ENCODE data around the gene PEX6. TPM values are rescaled to one million over a fixed set of nuclear protein-coding genes. Genes with fewer than 3 reads are reported as not detected.

The PEX6 gene
- total and polyA plus RNA-seq, 2 of the 13 experiments (the other 11 are each of a cell fraction or from before 2014, with no cell fraction given): 5.1 to 6.7 TPM

DNA sequence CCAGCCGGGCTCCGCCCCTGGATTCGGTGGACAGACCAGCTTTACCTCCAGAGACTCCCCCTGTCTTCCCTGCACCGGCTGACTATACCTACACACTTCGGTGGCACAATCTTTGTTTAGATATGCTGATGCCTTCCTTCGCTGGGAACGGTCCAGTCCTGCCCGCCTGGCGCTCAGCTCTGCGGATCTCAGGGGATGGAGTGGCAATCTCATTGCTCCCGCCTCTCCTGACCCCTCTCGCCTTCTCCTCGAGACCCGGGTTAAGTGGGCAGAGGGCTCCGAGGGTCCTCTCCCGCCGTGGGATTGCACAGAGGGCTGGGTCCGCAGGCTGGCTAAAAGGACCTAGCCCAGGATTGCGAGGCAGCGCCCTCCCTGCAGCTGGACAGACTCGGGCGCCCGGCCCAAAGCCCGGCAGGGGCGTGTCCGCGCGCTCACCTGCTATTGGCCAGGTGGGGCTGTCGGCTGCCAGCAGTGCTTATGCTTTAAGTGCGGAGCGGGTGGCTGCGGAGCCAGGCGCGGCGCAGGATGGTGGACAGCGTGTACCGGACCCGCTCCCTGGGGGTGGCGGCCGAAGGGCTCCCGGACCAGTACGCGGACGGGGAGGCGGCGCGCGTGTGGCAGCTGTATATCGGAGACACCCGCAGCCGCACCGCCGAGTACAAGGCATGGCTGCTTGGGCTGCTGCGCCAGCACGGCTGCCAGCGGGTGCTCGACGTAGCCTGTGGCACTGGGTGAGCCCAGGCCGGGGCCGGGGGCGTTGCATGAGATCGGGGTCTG, 18.6 kb downstream of the PEX6 start, which contains the start of gene GNMT (continued):
- TF ChIP-seq, protein P1, sequence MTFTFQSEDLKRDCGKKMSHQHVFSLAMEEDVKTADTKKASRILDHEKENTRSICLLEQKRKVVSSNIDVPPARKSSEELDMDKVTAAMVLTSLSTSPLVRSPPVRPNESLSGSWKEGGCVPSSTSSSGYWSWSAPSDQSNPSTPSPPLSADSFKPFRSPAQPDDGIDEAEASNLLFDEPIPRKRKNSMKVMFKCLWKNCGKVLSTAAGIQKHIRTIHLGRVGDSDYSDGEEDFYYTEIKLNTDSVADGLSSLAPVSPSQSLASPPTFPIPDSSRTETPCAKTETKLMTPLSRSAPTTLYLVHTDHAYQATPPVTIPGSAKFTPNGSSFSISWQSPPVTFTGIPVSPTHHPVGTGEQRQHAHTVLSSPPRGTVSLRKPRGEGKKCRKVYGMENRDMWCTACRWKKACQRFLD (CRISPR knock-in tag; IDR thresholded peaks at IDR 0.05; ENCODE audit: borderline replicate concordance): peak; percentile 87; the same call in 1 of the 2 replicates
- peak; percentile 84; the same call in 1 of the 2 replicates for TF ChIP-seq ZNF556 (CRISPR knock-in tag; IDR thresholded peaks at IDR 0.05; ENCODE audit: borderline replicate concordance)
- TF ChIP-seq TBP (CRISPR knock-in tag; IDR thresholded peaks at IDR 0.05): no peak
- TF ChIP-seq ZNF3 (CRISPR knock-in tag; IDR thresholded peaks at IDR 0.05): no peak
- TF ChIP-seq MIER2 (CRISPR knock-in tag; IDR thresholded peaks at IDR 0.05): no peak
- peak; percentile 27; the same call in 1 of the 2 replicates for TF ChIP-seq ZNF34 (CRISPR knock-in tag; IDR thresholded peaks at IDR 0.05; ENCODE audit: borderline replicate concordance)
- TF ChIP-seq ZNF567 (CRISPR knock-in tag; IDR thresholded peaks at IDR 0.05; ENCODE audit: borderline replicate concordance): peak; percentile 55; the same call in 1 of the 2 replicates
- TF ChIP-seq ZBTB1 (CRISPR knock-in tag; IDR thresholded peaks at IDR 0.05; ENCODE audit: borderline replicate concordance): no peak
- TF ChIP-seq, protein P2, sequence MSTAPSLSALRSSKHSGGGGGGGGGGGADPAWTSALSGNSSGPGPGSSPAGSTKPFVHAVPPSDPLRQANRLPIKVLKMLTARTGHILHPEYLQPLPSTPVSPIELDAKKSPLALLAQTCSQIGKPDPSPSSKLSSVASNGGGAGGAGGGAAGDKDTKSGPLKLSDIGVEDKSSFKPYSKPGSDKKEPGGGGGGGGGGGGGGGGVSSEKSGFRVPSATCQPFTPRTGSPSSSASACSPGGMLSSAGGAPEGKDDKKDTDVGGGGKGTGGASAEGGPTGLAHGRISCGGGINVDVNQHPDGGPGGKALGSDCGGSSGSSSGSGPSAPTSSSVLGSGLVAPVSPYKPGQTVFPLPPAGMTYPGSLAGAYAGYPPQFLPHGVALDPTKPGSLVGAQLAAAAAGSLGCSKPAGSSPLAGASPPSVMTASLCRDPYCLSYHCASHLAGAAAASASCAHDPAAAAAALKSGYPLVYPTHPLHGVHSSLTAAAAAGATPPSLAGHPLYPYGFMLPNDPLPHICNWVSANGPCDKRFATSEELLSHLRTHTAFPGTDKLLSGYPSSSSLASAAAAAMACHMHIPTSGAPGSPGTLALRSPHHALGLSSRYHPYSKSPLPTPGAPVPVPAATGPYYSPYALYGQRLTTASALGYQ (CRISPR knock-in tag; IDR thresholded peaks at IDR 0.05): no peak
- TF ChIP-seq, protein P3, sequence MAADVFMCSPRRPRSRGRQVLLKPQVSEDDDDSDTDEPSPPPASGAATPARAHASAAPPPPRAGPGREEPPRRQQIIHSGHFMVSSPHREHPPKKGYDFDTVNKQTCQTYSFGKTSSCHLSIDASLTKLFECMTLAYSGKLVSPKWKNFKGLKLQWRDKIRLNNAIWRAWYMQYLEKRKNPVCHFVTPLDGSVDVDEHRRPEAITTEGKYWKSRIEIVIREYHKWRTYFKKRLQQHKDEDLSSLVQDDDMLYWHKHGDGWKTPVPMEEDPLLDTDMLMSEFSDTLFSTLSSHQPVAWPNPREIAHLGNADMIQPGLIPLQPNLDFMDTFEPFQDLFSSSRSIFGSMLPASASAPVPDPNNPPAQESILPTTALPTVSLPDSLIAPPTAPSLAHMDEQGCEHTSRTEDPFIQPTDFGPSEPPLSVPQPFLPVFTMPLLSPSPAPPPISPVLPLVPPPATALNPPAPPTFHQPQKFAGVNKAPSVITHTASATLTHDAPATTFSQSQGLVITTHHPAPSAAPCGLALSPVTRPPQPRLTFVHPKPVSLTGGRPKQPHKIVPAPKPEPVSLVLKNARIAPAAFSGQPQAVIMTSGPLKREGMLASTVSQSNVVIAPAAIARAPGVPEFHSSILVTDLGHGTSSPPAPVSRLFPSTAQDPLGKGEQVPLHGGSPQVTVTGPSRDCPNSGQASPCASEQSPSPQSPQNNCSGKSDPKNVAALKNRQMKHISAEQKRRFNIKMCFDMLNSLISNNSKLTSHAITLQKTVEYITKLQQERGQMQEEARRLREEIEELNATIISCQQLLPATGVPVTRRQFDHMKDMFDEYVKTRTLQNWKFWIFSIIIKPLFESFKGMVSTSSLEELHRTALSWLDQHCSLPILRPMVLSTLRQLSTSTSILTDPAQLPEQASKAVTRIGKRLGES (CRISPR knock-in tag; IDR thresholded peaks at IDR 0.05; ENCODE audit: borderline replicate concordance): no peak
- TF ChIP-seq, protein P4, sequence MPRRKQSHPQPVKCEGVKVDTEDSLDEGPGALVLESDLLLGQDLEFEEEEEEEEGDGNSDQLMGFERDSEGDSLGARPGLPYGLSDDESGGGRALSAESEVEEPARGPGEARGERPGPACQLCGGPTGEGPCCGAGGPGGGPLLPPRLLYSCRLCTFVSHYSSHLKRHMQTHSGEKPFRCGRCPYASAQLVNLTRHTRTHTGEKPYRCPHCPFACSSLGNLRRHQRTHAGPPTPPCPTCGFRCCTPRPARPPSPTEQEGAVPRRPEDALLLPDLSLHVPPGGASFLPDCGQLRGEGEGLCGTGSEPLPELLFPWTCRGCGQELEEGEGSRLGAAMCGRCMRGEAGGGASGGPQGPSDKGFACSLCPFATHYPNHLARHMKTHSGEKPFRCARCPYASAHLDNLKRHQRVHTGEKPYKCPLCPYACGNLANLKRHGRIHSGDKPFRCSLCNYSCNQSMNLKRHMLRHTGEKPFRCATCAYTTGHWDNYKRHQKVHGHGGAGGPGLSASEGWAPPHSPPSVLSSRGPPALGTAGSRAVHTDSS (CRISPR knock-in tag; conservative IDR thresholded peaks at IDR 0.05): peak; percentile 23; the same call in 1 of the 2 replicates
- no peak for TF ChIP-seq KDM5A (IDR thresholded peaks at IDR 0.05; ENCODE audit: borderline replicate concordance, low read length)
- TF ChIP-seq MXI1 (IDR thresholded peaks at IDR 0.05; ENCODE audit: borderline replicate concordance, low read depth, low read length): peak; percentile 84; the same call in 1 of the 3 replicates
- TF ChIP-seq IKZF4 (CRISPR knock-in tag; IDR thresholded peaks at IDR 0.05; ENCODE audit: borderline replicate concordance, low read depth, not compliant biosample characterization): peak; percentile 52
- peak; percentile 83 for TF ChIP-seq NRL (CRISPR knock-in tag; IDR thresholded peaks at IDR 0.05; ENCODE audit: borderline replicate concordance)
- TF ChIP-seq, protein P5, sequence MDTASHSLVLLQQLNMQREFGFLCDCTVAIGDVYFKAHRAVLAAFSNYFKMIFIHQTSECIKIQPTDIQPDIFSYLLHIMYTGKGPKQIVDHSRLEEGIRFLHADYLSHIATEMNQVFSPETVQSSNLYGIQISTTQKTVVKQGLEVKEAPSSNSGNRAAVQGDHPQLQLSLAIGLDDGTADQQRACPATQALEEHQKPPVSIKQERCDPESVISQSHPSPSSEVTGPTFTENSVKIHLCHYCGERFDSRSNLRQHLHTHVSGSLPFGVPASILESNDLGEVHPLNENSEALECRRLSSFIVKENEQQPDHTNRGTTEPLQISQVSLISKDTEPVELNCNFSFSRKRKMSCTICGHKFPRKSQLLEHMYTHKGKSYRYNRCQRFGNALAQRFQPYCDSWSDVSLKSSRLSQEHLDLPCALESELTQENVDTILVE (CRISPR knock-in tag; IDR thresholded peaks at IDR 0.05): no peak
- TF ChIP-seq ZNF484 (CRISPR knock-in tag; IDR thresholded peaks at IDR 0.05; ENCODE audit: borderline replicate concordance, low read depth): no peak
- TF ChIP-seq, protein P6, sequence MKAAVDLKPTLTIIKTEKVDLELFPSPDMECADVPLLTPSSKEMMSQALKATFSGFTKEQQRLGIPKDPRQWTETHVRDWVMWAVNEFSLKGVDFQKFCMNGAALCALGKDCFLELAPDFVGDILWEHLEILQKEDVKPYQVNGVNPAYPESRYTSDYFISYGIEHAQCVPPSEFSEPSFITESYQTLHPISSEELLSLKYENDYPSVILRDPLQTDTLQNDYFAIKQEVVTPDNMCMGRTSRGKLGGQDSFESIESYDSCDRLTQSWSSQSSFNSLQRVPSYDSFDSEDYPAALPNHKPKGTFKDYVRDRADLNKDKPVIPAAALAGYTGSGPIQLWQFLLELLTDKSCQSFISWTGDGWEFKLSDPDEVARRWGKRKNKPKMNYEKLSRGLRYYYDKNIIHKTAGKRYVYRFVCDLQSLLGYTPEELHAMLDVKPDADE (CRISPR knock-in tag; IDR thresholded peaks at IDR 0.05): no peak

All from HepG2 (cell line).